HG03342 (cell line): ENCODE measurements around the gene PKD1.

Source experiments
- ATAC-seq: cut with Tn5 transposase; IDR thresholded peaks from one replicate; pipeline ENCODE4 v1.9.1; 2021; ENCODE audit warnings: mild to moderate bottlenecking, moderate library complexity; ENCODE audit not compliant: unreplicated experiment

The PKD1 gene

DNA sequence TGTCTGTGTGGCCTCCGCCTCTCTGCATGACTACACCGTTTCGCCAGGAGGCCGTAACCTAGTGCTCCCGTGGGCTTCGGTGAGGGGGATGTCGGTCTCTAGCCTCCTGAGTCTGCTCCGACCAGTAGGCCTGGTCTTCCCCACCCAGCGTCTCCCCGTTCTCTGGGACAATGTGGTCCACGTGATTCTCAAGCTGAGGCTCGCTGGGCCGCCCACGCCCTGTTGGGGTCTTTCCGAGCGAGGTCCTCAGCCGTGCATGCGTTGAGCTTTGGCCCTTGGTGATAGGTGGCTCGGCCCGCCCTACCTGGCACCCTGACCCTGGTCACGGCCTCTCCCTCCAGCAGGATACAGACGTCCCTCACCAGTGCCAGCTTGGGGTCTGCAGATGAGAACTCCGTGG, 57.0 kb downstream of the PKD1 start:
- ATAC-seq = no peak

DNA sequence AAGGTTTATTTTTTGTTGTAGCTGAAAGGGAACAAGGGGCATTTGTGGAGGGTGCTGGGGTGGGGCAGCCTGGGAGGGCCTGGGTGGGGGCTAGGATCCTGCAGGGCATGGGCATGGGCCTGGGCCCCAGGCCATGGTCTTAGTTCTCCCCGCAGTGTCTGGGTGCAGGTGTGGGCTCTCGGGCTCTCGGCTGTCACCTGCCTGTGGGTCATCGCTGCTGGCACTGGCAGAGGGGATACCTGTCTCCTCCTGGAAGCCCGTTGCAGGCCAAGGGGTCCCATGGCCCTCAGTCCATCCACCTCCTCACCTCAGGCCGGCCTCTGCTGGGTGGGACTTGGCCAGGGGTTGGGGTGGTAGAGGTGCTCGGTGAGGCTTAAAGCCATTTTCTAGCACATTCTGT, 57.6 kb downstream of the PKD1 start:
- no peak for ATAC-seq

DNA sequence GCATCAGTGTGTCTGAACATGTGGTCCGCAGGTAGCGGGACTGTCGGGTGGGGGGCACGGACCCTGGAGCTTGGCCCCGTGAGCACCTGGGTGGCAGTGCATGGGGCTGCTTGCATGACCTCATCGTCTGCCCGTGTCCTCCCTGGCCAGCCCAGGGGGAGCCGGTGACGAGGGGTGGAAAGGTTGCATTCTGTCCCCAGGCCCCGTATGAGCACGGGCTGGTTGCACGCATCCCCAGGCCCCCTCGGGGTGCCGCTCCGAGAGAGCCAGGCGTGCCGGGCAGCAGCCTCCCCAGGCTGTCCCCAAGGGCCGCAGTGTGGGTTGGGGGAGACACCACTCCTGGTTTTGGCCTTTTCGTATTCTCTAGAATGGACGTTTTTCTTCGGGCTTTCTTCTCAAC, 58.0 kb downstream of the PKD1 start:
- no peak for ATAC-seq

DNA sequence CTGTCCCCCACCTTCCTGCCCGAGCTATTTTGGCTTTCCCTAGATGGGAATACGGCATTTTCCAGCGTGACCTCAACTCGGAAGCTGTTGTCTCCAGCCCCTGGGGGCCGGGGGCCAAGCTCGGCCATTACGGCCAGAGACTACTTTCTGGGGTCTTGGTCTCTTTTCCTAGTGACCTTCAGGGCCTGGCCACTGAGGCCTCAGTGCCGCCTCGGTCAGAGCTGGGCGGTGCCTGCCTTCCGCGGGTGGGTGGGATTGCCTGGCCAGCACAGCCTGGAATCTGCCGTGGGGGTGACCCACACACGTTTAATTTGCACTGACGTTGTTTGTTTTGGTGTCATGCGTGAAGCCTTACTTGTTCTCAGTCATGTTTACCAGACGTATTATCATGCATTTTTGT, 58.7 kb downstream of the PKD1 start:
- ATAC-seq = no peak

DNA sequence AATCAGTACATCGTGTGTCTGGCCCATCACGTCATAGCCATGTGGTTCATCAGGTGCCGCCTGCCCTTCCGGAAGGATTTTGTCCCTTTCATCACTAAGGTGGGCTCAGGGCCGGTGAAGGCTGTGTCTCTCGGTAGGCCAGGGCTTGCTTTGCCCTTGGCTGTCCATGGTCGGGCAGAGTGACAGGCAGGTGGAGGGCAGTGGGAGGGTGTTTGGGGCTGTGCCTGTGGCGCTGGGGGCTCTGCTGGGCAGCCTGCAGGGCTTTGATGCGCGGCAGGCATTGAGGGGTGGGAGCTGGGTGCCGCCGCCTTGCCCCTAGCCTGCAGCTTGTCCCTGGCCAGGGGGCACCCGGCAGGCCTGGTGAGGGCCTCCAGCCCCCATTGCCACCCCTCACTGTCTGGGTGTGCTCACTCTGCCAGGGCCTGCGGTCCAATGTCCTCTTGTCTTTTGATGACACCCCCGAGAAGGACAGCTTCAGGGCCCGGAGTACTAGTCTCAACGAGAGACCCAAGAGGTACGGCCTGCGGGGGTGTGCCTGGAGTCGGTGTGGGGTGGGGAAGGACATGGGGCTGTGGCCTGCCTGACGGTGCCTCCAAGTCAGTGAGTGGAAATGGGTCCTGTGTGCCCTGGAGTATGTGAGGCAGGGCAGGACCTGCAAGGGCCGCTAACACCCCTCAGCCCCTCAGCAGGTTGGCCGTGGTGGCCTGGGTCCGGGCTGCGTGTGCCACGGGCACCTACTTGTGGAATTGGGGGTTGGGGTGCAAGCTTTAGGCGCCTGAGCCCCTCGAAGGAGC, 59.4 kb downstream of the PKD1 start:
- no peak for ATAC-seq

DNA sequence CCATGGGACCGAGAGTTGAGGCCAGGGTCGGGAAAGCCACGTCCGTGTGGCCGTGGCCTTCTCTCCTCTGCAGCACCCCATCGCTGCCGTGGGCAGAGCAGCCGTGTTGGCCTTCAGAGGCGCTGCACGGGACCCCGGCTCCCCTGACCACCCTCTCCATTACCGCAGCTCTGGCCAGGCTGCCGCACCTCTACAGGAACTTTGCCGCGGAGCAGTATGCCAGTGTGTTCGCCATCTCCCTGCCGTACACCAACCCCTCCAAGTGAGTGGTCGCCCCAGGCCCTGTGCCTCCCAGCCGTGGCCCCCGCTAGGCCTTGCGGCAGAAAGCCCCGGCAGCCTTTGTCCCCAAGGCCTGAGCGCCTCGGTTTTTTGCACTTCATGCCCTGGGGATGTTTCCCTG, 60.1 kb downstream of the PKD1 start:
- ATAC-seq = no peak

DNA sequence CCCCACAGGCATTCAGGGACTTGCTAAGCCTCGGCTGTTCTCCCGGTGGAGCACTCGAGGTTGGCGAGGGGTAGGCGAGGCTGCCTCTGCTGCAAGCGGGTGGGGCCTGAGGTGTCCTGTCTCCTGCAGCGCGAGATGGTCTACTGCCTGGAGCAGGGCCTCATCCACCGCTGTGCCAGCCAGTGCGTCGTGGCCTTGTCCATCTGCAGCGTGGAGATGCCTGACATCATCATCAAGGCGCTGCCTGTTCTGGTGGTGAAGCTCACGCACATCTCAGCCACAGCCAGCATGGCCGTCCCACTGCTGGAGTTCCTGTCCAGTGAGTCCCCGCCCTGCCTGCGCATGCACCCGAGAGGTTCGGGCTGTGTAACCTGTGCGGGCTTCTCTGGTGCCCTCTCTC, 61.6 kb downstream of the PKD1 start:
- no peak for ATAC-seq

DNA sequence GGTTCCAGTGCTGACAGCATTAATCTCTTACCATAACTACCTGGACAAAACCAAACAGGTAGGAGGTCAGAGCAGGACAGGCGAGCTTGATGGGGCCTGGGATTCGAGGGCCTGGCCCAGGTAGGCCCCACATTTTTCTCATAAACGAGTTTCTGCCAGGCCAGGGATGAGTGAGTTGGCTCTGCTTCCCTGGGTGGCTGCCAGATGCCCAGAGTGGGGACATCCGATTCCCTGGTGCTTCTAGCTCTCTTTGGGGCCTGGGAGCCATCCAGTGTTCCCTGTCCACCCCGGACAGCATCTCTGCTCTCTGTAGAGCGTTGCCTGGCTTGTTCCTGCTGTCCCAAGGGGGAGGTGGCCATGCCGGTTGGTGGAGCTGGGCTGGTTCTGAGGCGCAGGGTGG, 62.8 kb downstream of the PKD1 start:
- ATAC-seq = no peak

DNA sequence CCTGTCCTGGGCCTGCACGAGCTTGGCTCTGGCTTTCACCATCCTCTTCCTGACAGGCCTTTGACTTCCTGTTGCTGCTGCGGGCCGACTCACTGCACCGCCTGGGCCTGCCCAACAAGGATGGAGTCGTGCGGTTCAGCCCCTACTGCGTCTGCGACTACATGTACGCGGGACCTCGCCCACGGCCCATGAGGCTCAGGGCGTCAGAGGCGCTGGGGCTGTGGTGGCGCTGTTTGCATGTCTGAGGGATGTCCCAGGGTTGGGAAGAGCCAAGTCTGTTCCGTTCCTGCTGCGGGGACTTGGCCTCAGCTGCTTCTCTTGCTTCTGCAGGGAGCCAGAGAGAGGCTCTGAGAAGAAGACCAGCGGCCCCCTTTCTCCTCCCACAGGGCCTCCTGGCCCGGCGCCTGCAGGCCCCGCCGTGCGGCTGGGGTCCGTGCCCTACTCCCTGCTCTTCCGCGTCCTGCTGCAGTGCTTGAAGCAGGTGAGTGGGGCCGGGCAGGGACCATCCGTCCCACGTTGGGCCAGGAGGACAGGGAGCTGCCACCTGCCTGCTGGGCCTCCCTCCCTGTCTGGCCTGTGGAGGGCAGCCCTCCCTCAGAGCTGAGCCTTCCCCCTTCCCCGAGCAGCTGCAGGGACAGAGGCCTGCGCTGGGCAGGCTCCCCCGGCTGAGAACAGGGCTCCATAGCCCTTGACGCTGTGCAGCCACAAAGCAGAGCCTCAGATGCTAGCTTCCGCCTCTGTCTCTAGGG, 64.1 kb downstream of the PKD1 start:
- ATAC-seq = no peak

DNA sequence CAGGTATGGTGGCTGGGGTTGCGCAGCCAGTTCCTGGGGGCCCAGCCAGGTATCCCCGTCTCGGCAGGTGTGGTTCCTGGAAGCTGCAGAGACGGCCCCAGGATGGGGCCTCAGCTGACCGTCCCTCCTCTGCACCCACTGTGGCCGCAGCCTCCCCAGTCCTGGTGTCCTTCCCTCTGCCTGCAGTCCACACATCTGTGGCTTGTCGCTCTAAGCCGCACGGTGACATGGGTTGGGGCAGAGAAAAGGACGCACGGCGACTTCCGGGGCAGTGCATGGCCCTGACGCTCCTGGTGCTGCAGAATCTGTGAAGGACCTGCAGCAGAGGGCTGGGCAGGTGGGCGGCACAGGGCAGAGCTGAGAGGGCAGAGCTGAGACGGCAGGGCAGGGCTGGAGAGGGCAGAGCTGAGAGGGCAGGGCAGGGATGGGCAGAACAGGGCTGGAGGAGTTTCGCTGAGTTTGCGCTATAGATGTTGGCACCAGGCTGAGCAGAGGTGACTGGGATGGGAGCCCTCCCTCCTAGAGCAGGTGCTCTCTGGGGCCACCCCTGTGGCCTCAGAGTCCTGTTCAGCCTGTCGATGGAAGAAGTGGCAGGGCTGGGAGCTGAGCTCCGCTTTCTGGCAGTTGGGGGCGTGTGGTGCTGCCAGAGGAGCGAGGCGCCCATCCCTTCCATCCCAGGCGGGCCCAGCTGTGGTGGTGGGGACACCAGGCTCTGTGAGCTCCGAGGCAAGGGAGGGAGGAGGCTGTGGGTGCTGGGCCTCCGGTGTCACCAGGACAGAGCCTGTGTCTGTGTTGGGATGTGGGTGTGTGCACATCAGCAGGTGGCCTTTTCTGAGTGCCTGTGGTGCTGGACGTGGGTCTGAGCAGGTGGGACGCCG, 64.9 kb downstream of the PKD1 start:
- no peak for ATAC-seq

DNA sequence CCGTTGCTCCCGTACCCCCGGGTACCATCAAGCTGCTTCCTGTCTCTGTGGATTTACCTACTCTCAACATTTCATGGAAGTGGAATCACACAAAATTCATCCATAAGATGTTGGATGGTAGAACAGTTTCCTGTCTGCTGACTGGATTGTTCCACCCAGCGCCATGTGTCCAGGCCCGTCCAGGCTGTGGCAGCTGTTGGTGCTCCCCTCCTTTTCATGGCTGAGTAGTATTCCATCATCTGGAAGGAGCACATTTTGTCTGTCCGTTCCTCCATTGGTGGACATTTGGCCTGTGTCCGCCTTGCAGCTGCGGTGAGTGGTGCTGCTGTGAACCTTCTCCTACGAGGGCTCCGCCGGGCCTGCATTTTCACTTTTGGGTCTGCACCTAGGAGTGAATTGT, 69.6 kb downstream of the PKD1 start:
- ATAC-seq = no peak

DNA sequence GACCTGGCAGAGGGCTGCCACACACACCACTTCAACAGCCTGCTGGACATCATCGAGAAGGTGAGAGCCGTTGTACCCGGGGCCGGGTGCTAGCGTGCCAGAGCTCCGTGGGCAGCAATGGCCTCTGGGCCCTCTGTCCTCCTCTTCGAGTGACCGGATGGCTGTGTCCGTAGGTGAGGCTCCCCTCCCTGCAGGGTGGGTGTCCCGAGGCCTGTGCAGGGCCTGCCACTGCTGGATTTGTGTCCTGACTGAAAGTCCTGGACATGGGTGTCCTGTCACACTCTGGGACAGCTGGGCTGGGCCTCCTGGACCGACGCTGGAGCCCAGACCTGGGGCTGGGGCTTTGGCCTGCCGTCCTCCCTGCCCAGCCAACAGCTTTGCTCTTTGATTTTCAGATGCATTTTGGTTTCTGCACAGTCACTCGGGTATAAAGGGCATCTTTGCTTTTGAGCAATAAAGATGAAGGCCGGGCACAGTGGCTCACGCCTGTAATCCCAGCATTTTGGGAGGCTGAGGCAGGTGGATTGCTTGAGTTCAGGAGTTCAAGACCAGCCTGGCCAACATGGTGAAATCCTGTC, 71.2 kb downstream of the PKD1 start:
- no peak for ATAC-seq

DNA sequence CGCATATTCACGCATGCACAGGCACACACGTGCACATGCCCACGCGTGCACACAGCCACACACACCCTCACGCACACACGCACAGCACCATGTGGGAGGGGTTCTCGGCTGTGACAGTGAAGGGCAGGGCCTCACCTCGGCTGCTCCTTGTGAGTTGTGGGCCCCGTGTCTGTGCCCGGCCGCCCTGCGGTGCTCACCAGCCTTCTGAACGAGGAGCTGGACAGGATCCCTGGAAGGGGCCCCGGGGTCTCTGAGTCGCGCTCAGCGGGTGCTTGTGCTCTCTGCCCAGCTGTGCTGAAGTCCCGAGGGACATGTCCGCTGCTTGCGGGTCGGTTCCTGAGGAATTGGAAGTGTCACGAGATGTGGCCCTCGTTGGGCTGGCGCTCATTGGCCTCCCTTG, 71.8 kb downstream of the PKD1 start:
- ATAC-seq = no peak

DNA sequence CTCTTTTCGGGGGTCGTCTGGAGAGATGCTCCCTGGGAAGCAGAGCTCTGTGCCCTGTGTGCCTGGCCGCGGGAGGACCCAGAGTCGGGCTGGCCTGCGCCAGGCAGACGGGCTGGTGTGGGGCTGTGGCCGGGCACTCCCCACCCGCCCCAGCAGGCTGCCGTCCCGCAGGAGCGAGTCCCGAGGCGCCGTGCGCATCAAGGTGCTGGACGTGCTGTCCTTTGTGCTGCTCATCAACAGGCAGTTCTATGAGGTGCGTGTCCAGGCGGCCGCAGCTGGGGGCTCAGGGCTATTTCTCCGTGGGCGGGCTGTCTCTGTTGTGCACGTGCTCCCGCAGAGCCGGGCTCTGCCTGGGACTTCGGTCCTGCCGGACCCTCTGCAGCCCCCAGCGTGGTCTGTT, 72.9 kb downstream of the PKD1 start:
- no peak for ATAC-seq

DNA sequence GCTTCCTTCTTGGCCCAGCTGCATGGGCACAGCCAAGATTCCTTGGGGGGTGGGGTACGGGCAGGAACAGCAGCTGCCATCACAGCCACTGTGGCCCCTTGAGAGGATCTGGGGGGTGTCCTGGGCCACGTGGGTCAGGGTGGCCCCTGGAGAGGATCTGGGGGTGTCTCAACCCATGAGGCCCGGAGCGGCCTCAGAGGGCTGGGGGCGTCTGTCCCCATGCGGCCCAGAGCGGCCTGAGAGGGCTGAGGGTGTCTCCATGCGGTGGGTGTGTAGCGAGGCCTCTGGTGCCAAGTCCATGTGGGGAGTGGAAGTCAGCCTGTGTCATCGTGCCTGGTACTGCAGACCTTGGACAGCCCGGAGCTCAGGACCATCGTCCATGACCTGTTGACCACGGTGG, 74.2 kb downstream of the PKD1 start:
- no peak for ATAC-seq

DNA sequence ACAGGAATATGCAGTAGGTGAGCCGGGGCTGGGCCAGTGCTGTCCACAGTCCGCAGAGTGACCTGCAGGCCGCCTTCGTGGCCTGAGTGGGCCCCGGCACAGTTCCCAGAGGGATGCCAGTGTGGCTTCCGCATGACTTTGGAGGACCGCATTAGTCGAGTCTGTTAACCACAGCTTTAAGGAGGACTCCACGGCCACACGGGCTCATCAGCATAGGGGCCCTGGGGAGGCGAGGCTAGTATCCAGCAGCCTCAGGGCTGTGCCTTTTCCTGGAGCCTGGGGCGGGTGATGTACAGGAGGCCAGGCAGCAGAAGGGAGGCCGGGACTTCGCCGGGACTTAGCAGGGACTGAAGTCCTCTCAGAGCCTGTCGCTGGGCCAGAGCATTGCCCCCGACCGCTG, 74.7 kb downstream of the PKD1 start:
- ATAC-seq = no peak

DNA sequence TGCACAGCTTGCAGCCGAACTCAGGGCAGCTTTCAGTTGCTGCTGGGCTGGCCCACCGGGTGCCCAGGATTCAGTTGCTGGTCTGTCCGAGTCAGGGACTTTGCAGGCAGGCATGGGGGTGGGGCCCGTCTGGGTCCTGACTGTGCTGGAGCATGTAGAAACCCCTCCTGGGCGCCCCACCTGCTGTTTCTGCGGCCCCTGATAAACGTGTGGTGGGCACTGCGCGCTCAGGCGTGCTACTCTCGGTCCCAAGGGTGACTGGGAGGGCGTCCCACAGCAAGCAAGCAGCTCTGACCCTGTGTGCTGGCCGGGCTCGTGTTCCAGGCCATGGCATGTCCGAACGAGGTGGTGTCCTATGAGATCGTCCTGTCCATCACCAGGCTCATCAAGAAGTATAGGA, 75.4 kb downstream of the PKD1 start:
- ATAC-seq = no peak

DNA sequence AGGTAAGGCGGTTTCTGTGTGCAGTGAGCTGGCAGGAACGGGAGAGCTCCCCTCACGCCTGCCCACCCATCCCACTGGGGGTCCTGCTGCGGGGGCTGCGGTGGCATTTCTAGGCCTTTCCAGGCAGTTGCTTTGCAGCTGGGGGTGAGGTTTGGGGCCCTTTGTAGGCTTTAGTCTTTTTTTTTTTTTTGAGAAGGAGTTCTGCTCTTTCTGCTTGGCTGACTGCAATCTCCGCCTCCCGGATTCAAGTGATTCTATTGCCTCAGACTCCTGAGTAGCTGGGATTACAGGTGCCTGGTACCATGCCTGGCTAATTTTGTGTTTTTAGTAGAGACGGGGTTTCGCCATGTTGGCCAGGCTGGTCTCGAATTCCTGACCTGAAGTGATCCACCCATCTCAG, 76.8 kb downstream of the PKD1 start:
- no peak for ATAC-seq

DNA sequence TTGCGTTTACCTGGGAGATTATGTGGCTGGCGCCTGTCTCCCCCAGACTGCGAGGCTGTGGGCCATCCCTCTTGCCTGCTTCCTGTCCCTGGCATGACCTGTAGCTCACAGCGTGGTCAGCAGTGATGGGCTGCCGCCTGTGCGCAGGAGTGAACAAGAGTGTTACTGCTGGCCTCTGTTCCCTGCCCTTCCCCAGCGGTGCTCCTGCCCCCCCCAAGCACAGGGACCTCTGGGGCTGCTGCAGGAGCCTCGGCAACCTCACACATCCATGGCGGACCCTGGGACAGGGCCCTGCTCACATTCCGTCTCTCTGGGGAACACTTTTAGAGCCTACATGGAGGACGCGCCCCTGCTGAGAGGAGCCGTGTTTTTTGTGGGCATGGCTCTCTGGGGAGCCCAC, 77.3 kb downstream of the PKD1 start:
- no peak for ATAC-seq

DNA sequence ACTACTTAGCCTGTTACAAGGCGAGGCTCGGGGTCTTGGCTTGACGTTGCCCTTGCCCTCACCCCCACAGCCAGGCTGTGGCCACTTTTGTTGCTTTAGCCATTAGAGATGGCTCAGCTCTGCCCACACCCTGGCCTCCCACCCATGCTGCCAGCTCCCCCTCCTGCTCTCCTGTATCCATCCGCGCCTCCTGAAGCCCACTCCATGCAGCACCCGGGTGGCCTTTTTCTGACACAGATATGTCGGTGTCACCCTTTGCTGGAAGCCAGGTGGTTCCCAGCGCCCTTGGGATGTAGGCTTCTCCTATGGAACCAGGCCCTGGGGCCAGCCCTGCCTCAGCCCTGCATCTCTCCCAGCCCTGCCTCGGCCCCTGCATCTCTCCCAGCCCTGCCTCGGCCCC, 78.3 kb downstream of the PKD1 start:
- no peak for ATAC-seq

DNA sequence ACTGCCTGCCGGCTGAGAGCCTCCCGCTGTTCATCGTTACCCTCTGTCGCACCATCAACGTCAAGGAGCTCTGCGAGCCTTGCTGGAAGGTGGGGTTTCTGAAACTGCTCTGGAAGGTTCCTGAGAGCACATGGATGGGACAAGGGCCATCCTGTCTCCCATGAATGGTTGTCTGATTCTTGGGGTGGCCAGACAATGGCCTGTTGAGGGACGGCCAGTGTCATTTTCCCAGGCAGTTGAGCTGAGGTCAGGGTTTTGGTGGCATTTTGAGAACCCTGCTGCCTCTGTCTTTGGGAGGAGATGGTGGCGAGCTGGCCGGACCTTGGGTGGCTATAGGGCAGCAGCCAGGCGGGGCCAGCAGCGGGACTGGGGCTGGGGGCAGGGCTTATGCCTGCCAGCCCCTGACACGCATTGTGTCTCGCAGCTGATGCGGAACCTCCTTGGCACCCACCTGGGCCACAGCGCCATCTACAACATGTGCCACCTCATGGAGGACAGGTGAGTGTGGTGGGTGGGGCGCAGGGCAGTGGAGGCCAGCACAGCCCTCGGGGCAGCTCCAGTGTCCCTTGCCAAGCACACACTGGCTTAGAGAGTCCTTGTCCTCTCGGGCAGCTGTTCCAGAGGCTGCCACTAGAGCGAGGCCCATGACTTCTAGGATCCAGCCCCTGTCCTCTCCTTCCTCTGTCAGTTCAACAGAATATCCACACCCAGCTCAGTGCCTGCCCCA, 78.9 kb downstream of the PKD1 start:
- ATAC-seq = no peak
